ENCODE results near the gene SERTAD2.
A peak's percentile ranks its signal among the peaks of the same experiment; 100 is the strongest.

SERTAD2 gene

GRCh38 chr2:64646007-64646880 is 7.5 kb downstream of the SERTAD2 start:
- DNase-seq: no peak

GRCh38 chr2:64644458-64645382 is 9.0 kb downstream of the SERTAD2 start:
- DNase-seq: peak; percentile 48

GRCh38 chr2:64643838-64644457 is 9.8 kb downstream of the SERTAD2 start:
- no peak for DNase-seq

- no peak for DNase-seq
Measured at GRCh38 chr2:64641599-64641998, 12.1 kb downstream of the SERTAD2 start.

- DNase-seq: no peak
Measured at GRCh38 chr2:64640153-64641044, 13.3 kb downstream of the SERTAD2 start.

GRCh38 chr2:64639691-64640090 is 14.0 kb downstream of the SERTAD2 start:
- DNase-seq: no peak

- DNase-seq: no peak
Measured at GRCh38 chr2:64638502-64639120, 15.1 kb downstream of the SERTAD2 start.

GRCh38 chr2:64637931-64638330 is 15.8 kb downstream of the SERTAD2 start:
- DNase-seq: no peak

- no peak for DNase-seq
Measured at GRCh38 chr2:64637000-64637635, 16.6 kb downstream of the SERTAD2 start.

GRCh38 chr2:64635976-64636911 is 17.5 kb downstream of the SERTAD2 start:
- DNase-seq: no peak

- no peak for DNase-seq
Measured at GRCh38 chr2:64634345-64635267, 19.1 kb downstream of the SERTAD2 start.

- DNase-seq: no peak
Measured at GRCh38 chr2:64632835-64633819, 20.6 kb downstream of the SERTAD2 start.

- no peak for DNase-seq
Measured at GRCh38 chr2:64631771-64632170, 21.9 kb downstream of the SERTAD2 start.

GRCh38 chr2:64630752-64631151 is 23.0 kb downstream of the SERTAD2 start:
- no peak for DNase-seq

GRCh38 chr2:64629875-64630274 is 23.8 kb downstream of the SERTAD2 start:
- DNase-seq: no peak

GRCh38 chr2:64629329-64629781 is 24.4 kb downstream of the SERTAD2 start:
- no peak for DNase-seq

Data from NCI-H2029 (cell line).